Measurements from ENCODE around the gene CEMIP. TPM values are rescaled to one million over a fixed set of nuclear protein-coding genes. Genes with fewer than 3 reads are reported as not detected.

CEMIP gene
- total and polyA plus RNA-seq, 12 donors = 0.01 to 1.9 (median 0.23) TPM; not detected in 1

- intact Hi-C loops (cut with DNase I) = no loop called here
- H3K4me1 ChIP-seq = peaks cover 0 to 12% (median 3%) of the 10 kb centered on the region in 9 donors
Measured at GRCh38 chr15:80887148-80887547, 108.0 kb downstream of the CEMIP start.

DNA sequence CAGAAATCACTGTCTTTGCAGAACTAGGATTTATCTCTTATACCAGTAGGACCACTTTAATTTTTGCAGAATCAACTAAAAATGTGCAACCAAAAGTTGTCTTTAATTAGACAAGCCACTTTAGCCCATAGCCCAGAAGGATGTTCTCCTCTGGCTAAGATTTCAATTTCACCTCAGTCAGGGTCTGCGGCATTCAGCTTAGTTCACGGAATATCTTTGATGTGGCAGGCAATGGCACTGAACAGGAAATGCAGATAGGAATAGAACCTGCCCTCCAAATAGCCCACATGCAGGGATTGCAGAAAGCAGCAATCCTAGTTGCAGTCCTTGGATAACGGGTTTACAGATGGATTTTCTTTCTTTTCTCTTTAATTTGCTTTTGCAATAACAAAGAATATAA lies 109.7 kb downstream of the CEMIP start:
- WGBS, 2 donors = 95 to 99% methylated on average over 3 of the region's 3 CpGs
- Histone ChIP-seq H3K27me3 (no peaks in the 10 kb centered on the region), H3K4me1 (peaks cover 0 to 17% (median 4%) of the 10 kb centered on the region in 9 donors), H3K9me3 (no peaks in the 10 kb centered on the region), H3K4me3 (no peak overlapping the region), H3K36me3 (no peaks in the 10 kb centered on the region), H3K27ac (no peak overlapping the region)
- TF ChIP-seq CTCF (IDR thresholded peaks at IDR 0.05) = no peak
- DNase-seq = no peak
- intact Hi-C loops (cut with DNase I) = no loop called here
- ATAC-seq = no peak

More at GRCh38 chr15:80887148-80887547, 108.0 kb downstream of the CEMIP start:
- Histone ChIP-seq H3K27me3 (no peaks in the 10 kb centered on the region), H3K36me3 (no peaks in the 10 kb centered on the region), H3K9me3 (no peaks in the 10 kb centered on the region), H3K27ac (no peak overlapping the region), H3K4me3 (no peak overlapping the region)
- DNase-seq (no peak), ATAC-seq (no peak)
- no peak for TF ChIP-seq CTCF (IDR thresholded peaks at IDR 0.05)
- WGBS, 2 donors = 77 to 81% methylated on average over 4 of the region's 4 CpGs

- H3K36me3 ChIP-seq = no peaks in the 10 kb centered on the region
- no peak overlapping the region for H3K27ac ChIP-seq
- DNase-seq = no peak
- H3K4me1 ChIP-seq = peaks cover 0 to 25% (median 8%) of the 10 kb centered on the region in 9 donors
- no peaks in the 10 kb centered on the region for H3K27me3 ChIP-seq
- no peak for TF ChIP-seq CTCF (IDR thresholded peaks at IDR 0.05)
- ATAC-seq = peak in 2 of 8 donors; percentile 15 to 34
- H3K4me3 ChIP-seq = no peak overlapping the region
- WGBS, 2 donors = 89% methylated on average over 8 of the region's 8 CpGs
- no peaks in the 10 kb centered on the region for H3K9me3 ChIP-seq
- intact Hi-C loops (cut with DNase I) = no loop called here
Measured at GRCh38 chr15:80890341-80891005, 111.3 kb downstream of the CEMIP start.

- ATAC-seq (no peak), DNase-seq (no peak)
- TF ChIP-seq CTCF (IDR thresholded peaks at IDR 0.05) = no peak
- intact Hi-C loops (cut with DNase I) = no loop called here
- Histone ChIP-seq H3K4me1 (peaks cover 0 to 22% (median 8%) of the 10 kb centered on the region in 9 donors), H3K27me3 (no peaks in the 10 kb centered on the region), H3K4me3 (no peak overlapping the region), H3K36me3 (no peaks in the 10 kb centered on the region), H3K9me3 (peaks cover 0 to 3% (median 0%) of the 10 kb centered on the region in 11 donors), H3K27ac (no peak overlapping the region)
Measured at GRCh38 chr15:80891006-80891405, 111.8 kb downstream of the CEMIP start.

Measured in heart right ventricle (tissue), 16 donors.